ENCODE results near the gene NAB2. TPM values are rescaled to one million over a fixed set of nuclear protein-coding genes. Genes with fewer than 3 reads are reported as not detected.

The NAB2 gene
- total and polyA plus RNA-seq, 8 donors: 28.4 to 52.0 (median 42.8) TPM

- peaks cover 24 to 95% of the 10 kb centered on the region in 2 donors for H3K4me1 ChIP-seq
- H3K36me3 ChIP-seq: peaks cover 0 to 18% of the 10 kb centered on the region in 2 donors
- ATAC-seq (peak; percentile 38), DNase-seq (peak in 2 of 4 donors; percentile 91 to 94)
- intact Hi-C loops (cut with DNase I): no loop called here
- H3K9me3 ChIP-seq: no peaks in the 10 kb centered on the region
- peaks cover 0 to 4% of the 10 kb centered on the region in 2 donors for H3K27me3 ChIP-seq
- H3K4me3 ChIP-seq: no peak overlapping the region
- no peak for TF ChIP-seq CTCF (IDR thresholded peaks at IDR 0.05)
- H3K27ac ChIP-seq: peak overlapping the region; percentile 28 to 59
These were observed 46.8 kb downstream of the NAB2 start for GRCh38 chr12:57135527-57136326.

- peak in 1 of 4 donors; percentile 82 for DNase-seq
- H3K27me3 ChIP-seq: no peaks in the 10 kb centered on the region
- H3K4me3 ChIP-seq: no peak overlapping the region
- H3K4me1 ChIP-seq: peaks cover 16 to 80% of the 10 kb centered on the region in 2 donors
- H3K9me3 ChIP-seq: no peaks in the 10 kb centered on the region
- intact Hi-C loops (cut with DNase I): no loop called here
- peak; percentile 73 for ATAC-seq
- no peak for TF ChIP-seq CTCF (IDR thresholded peaks at IDR 0.05)
- peaks cover 0 to 48% of the 10 kb centered on the region in 2 donors for H3K36me3 ChIP-seq
- peak overlapping the region; percentile 7 to 19 for H3K27ac ChIP-seq
These were observed 49.8 kb downstream of the NAB2 start for GRCh38 chr12:57138526-57139272.

GRCh38 chr12:57139796-57140649 is 51.1 kb downstream of the NAB2 start:
- H3K27me3 ChIP-seq: no peaks in the 10 kb centered on the region
- TF ChIP-seq CTCF (IDR thresholded peaks at IDR 0.05): no peak
- ATAC-seq (no peak), DNase-seq (no peak)
- H3K9me3 ChIP-seq: no peaks in the 10 kb centered on the region
- H3K27ac ChIP-seq: peak overlapping the region in 1 of 2 donors; percentile 21
- no peak overlapping the region for H3K4me3 ChIP-seq
- peaks cover 16 to 80% of the 10 kb centered on the region in 2 donors for H3K4me1 ChIP-seq
- peaks cover 0 to 61% of the 10 kb centered on the region in 2 donors for H3K36me3 ChIP-seq
- intact Hi-C loops (cut with DNase I): no loop called here

GRCh38 chr12:57141249-57141648 is 52.3 kb downstream of the NAB2 start:
- no peak for DNase-seq
- ATAC-seq: no peak
- Histone ChIP-seq H3K4me3 (no peak overlapping the region), H3K27me3 (no peaks in the 10 kb centered on the region), H3K36me3 (peaks cover 0 to 74% of the 10 kb centered on the region in 2 donors), H3K9me3 (no peaks in the 10 kb centered on the region), H3K27ac (no peak overlapping the region), H3K4me1 (peaks cover 16 to 80% of the 10 kb centered on the region in 2 donors)
- intact Hi-C loops (cut with DNase I): no loop called here
- no peak for TF ChIP-seq CTCF (IDR thresholded peaks at IDR 0.05)

Measured in left lung (tissue), 10 donors.